WTC11 (cell line): ENCODE results near the gene GALNT3. TPM values are rescaled to one million over a fixed set of nuclear protein-coding genes. Genes with fewer than 3 reads are reported as not detected.

Source experiments
- ATAC-seq: fragments of 200-7000 bp; cut with Tn5 transposase; 2 replicates; pipeline ENCODE4 v1.10.0; 2021; ENCODE audit warnings: mild to moderate bottlenecking, moderate library complexity
- CTCF ChIA-PET: fragments of 300-600 bp; sonication (Branson Sonifier 250); formaldehyde crosslinking; loops from one replicate; lab custom pipeline; 2021; ENCODE audit warnings: antibody characterized with exemption; lab: Charles Lee
- POLR2A ChIA-PET: fragments of 350-600 bp; sonication (Branson Sonifier 250); formaldehyde crosslinking; loops from one replicate; lab custom pipeline; 2021; ENCODE audit warnings: antibody characterized with exemption; lab: Charles Lee
- DNase-seq: peaks from one replicate; pipeline ENCODE4 v3.0.0; 2021; ENCODE audit warnings: low spot score
- H3K27ac Mint-ChIP-seq: 2 replicates; pipeline ENCODE4 v1.8.0; 2021; ENCODE audit warnings: mixed read lengths
- H3K27me3 Mint-ChIP-seq: 2 replicates; pipeline ENCODE4 v1.8.0; 2021; ENCODE audit warnings: low read depth, mild to moderate bottlenecking, moderate library complexity, mixed read lengths
- H3K36me3 Mint-ChIP-seq: 2 replicates; pipeline ENCODE4 v1.8.0; 2021; ENCODE audit warnings: mixed read lengths
- H3K4me1 Mint-ChIP-seq: 2 replicates; pipeline ENCODE4 v1.8.0; 2022; ENCODE audit warnings: mixed read lengths
- H3K4me3 Mint-ChIP-seq: 2 replicates; pipeline ENCODE4 v1.8.0; 2021; ENCODE audit warnings: mild to moderate bottlenecking, moderate library complexity, mixed read lengths
- H3K9me3 Mint-ChIP-seq: 2 replicates; pipeline ENCODE4 v1.8.0; 2021; ENCODE audit warnings: mixed read lengths
- AFF4 ChIP-seq: sonication (generic); formaldehyde crosslinking; IDR thresholded peaks from 2 replicates; pipeline ENCODE4 v1.8.1; 2023; ENCODE audit warnings: mild to moderate bottlenecking, missing genetic modification reagents, borderline replicate concordance
- CREM ChIP-seq: sonication (generic); formaldehyde crosslinking; IDR thresholded peaks from 2 replicates; pipeline ENCODE4 v1.8.1; 2022; ENCODE audit warnings: mild to moderate bottlenecking, missing genetic modification reagents, moderate library complexity
- FOXJ3 ChIP-seq: sonication (generic); formaldehyde crosslinking; IDR thresholded peaks from 2 replicates; pipeline ENCODE4 v1.9.0; 2021; ENCODE audit warnings: missing genetic modification reagents, mild to moderate bottlenecking, borderline replicate concordance
- FOXP1 ChIP-seq: sonication (generic); formaldehyde crosslinking; IDR thresholded peaks from 2 replicates; pipeline ENCODE4 v1.8.0; 2022; ENCODE audit warnings: missing genetic modification reagents, mild to moderate bottlenecking, moderate library complexity, borderline replicate concordance
- GTF2I ChIP-seq: fragments of 250-450 bp; sonication (Bioruptor Pico); conservative IDR thresholded peaks from 2 replicates; pipeline ENCODE4 v1.4.0; 2021; ENCODE audit warnings: mild to moderate bottlenecking
- JUN ChIP-seq: sonication (generic); formaldehyde crosslinking; IDR thresholded peaks from 2 replicates; pipeline ENCODE4 v1.8.0; 2023; ENCODE audit warnings: mild to moderate bottlenecking, missing genetic modification reagents
- MAX ChIP-seq: sonication (generic); formaldehyde crosslinking; IDR thresholded peaks from 2 replicates; pipeline ENCODE4 v1.8.0; 2022; ENCODE audit warnings: mild to moderate bottlenecking, missing genetic modification reagents
- NFATC4 ChIP-seq: fragments of 250-450 bp; sonication (Bioruptor Pico); IDR thresholded peaks from 2 replicates; pipeline ENCODE4 v1.9.0; 2021; ENCODE audit warnings: mild to moderate bottlenecking
- NR1H2 ChIP-seq: sonication (generic); formaldehyde crosslinking; IDR thresholded peaks from 2 replicates; pipeline ENCODE4 v1.9.0; 2021; ENCODE audit warnings: mild to moderate bottlenecking, moderate library complexity, missing genetic modification reagents
- TCF7 ChIP-seq: sonication (generic); formaldehyde crosslinking; IDR thresholded peaks from 2 replicates; pipeline ENCODE4 v1.8.0; 2022; ENCODE audit warnings: mild to moderate bottlenecking, low read depth, missing genetic modification reagents, moderate library complexity
- TEAD1 ChIP-seq: sonication (generic); formaldehyde crosslinking; IDR thresholded peaks from 2 replicates; pipeline ENCODE4 v1.8.0; 2022; ENCODE audit warnings: mild to moderate bottlenecking, missing genetic modification reagents
- TEAD4 ChIP-seq: sonication (generic); formaldehyde crosslinking; IDR thresholded peaks from 2 replicates; pipeline ENCODE4 v1.8.0; 2022; ENCODE audit warnings: mild to moderate bottlenecking, missing genetic modification reagents
- ZBTB43 ChIP-seq: sonication (generic); formaldehyde crosslinking; IDR thresholded peaks from 2 replicates; pipeline ENCODE4 v1.8.1; 2023; ENCODE audit warnings: mild to moderate bottlenecking, missing genetic modification reagents
- ZNF317 ChIP-seq: sonication (generic); formaldehyde crosslinking; IDR thresholded peaks from 2 replicates; pipeline ENCODE4 v1.8.1; 2023; ENCODE audit warnings: low read depth, mild to moderate bottlenecking, moderate library complexity, missing genetic modification reagents, borderline replicate concordance
- total RNA-seq: library from RNA; stranded (reverse); gene quantifications from 3 replicates; pipeline ENCODE4 v1.2.3, GENCODE V29; 2021
- TF ChIP-seq, protein P1 (sequence below): sonication (generic); formaldehyde crosslinking; IDR thresholded peaks from 2 replicates; pipeline ENCODE4 v1.8.1; 2022; ENCODE audit warnings: low read depth, missing genetic modification reagents, borderline replicate concordance
- TF ChIP-seq, protein P2 (sequence below): sonication (generic); formaldehyde crosslinking; IDR thresholded peaks from 2 replicates; pipeline ENCODE4 v1.8.0; 2023; ENCODE audit warnings: missing genetic modification reagents, mild to moderate bottlenecking, borderline replicate concordance
- TF ChIP-seq, protein P3 (sequence below): sonication (generic); formaldehyde crosslinking; IDR thresholded peaks from 2 replicates; pipeline ENCODE4 v1.8.0; 2022; ENCODE audit warnings: mild to moderate bottlenecking, missing genetic modification reagents
- TF ChIP-seq, protein P4 (sequence below): sonication (generic); formaldehyde crosslinking; IDR thresholded peaks from 2 replicates; pipeline ENCODE4 v1.8.0; 2022; ENCODE audit warnings: missing genetic modification reagents

The GALNT3 gene
- total RNA-seq, 1 experiment from 2014 or later: 19.4 TPM

DNA sequence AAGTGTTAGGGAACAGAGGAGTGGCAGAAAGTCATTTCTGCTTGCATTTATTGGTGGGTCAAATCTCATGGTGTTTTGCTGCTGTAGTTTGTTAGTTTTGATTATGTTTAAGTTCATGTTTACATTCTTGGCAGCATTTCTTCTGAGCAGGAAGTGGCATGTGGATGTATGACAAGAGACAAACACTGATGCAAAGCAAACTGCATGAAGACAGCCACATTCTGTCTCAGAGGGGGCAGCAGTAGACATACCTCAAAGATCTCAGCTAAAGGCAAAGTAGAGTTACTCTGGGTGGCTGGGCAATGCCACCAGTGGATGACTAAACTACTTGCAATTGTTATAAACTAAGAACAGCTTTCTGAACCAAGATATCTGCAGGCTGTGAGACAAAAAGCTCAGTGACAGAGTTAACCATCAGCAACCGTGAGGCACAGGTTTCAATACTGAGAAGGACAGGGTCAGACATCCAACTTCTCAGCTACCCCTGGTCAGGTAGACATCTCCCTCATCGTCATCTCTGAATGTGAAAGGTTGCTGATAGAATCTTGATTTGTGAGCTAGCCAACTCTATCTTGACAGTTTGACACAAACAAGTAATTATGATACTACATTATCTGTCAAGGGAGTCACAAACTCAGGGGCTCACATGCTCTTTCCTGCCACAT lies 16.4 kb downstream of the GALNT3 start:
- POLR2A ChIA-PET: interaction anchor here (1.3 kb wide), 1 partner anchor 35 kb away, joined by 3 read pairs; no protein-coding TSS in a partner anchor
- CTCF ChIA-PET: interaction anchor here (0.5 to 2.7 kb wide), 9 partner anchors 11 to 538 kb away, joined by 3 to 44 read pairs (median 6); partner anchors contain the start of gene SCN2A
- H3K27ac Mint-ChIP-seq: peak overlapping the region; percentile 86

More for the DNA sequence above, 16.4 kb downstream of the GALNT3 start:
- TF ChIP-seq NR1H2 (CRISPR knock-in tag) (no peak), TEAD4 (CRISPR knock-in tag) (no peak), JUN (no peak), FOXJ3 (CRISPR knock-in tag) (no peak), TCF7 (CRISPR knock-in tag) (no peak), MAX (no peak), CREM (CRISPR knock-in tag) (no peak), AFF4 (no peak), NFATC4 (CRISPR knock-in tag) (no peak), FOXP1 (CRISPR knock-in tag) (no peak), ZNF317 (CRISPR knock-in tag) (no peak), GTF2I (CRISPR knock-in tag) (no peak), ZBTB43 (CRISPR knock-in tag) (no peak), TEAD1 (no peak)
- TF ChIP-seq, protein P1, sequence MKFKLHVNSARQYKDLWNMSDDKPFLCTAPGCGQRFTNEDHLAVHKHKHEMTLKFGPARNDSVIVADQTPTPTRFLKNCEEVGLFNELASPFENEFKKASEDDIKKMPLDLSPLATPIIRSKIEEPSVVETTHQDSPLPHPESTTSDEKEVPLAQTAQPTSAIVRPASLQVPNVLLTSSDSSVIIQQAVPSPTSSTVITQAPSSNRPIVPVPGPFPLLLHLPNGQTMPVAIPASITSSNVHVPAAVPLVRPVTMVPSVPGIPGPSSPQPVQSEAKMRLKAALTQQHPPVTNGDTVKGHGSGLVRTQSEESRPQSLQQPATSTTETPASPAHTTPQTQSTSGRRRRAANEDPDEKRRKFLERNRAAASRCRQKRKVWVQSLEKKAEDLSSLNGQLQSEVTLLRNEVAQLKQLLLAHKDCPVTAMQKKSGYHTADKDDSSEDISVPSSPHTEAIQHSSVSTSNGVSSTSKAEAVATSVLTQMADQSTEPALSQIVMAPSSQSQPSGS (CRISPR knock-in tag): no peak
- TF ChIP-seq, protein P2, sequence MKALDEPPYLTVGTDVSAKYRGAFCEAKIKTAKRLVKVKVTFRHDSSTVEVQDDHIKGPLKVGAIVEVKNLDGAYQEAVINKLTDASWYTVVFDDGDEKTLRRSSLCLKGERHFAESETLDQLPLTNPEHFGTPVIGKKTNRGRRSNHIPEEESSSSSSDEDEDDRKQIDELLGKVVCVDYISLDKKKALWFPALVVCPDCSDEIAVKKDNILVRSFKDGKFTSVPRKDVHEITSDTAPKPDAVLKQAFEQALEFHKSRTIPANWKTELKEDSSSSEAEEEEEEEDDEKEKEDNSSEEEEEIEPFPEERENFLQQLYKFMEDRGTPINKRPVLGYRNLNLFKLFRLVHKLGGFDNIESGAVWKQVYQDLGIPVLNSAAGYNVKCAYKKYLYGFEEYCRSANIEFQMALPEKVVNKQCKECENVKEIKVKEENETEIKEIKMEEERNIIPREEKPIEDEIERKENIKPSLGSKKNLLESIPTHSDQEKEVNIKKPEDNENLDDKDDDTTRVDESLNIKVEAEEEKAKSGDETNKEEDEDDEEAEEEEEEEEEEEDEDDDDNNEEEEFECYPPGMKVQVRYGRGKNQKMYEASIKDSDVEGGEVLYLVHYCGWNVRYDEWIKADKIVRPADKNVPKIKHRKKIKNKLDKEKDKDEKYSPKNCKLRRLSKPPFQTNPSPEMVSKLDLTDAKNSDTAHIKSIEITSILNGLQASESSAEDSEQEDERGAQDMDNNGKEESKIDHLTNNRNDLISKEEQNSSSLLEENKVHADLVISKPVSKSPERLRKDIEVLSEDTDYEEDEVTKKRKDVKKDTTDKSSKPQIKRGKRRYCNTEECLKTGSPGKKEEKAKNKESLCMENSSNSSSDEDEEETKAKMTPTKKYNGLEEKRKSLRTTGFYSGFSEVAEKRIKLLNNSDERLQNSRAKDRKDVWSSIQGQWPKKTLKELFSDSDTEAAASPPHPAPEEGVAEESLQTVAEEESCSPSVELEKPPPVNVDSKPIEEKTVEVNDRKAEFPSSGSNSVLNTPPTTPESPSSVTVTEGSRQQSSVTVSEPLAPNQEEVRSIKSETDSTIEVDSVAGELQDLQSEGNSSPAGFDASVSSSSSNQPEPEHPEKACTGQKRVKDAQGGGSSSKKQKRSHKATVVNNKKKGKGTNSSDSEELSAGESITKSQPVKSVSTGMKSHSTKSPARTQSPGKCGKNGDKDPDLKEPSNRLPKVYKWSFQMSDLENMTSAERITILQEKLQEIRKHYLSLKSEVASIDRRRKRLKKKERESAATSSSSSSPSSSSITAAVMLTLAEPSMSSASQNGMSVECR (CRISPR knock-in tag): no peak
- TF ChIP-seq, protein P3, sequence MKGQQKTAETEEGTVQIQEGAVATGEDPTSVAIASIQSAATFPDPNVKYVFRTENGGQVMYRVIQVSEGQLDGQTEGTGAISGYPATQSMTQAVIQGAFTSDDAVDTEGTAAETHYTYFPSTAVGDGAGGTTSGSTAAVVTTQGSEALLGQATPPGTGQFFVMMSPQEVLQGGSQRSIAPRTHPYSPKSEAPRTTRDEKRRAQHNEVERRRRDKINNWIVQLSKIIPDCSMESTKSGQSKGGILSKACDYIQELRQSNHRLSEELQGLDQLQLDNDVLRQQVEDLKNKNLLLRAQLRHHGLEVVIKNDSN (CRISPR knock-in tag): no peak
- TF ChIP-seq, protein P4, sequence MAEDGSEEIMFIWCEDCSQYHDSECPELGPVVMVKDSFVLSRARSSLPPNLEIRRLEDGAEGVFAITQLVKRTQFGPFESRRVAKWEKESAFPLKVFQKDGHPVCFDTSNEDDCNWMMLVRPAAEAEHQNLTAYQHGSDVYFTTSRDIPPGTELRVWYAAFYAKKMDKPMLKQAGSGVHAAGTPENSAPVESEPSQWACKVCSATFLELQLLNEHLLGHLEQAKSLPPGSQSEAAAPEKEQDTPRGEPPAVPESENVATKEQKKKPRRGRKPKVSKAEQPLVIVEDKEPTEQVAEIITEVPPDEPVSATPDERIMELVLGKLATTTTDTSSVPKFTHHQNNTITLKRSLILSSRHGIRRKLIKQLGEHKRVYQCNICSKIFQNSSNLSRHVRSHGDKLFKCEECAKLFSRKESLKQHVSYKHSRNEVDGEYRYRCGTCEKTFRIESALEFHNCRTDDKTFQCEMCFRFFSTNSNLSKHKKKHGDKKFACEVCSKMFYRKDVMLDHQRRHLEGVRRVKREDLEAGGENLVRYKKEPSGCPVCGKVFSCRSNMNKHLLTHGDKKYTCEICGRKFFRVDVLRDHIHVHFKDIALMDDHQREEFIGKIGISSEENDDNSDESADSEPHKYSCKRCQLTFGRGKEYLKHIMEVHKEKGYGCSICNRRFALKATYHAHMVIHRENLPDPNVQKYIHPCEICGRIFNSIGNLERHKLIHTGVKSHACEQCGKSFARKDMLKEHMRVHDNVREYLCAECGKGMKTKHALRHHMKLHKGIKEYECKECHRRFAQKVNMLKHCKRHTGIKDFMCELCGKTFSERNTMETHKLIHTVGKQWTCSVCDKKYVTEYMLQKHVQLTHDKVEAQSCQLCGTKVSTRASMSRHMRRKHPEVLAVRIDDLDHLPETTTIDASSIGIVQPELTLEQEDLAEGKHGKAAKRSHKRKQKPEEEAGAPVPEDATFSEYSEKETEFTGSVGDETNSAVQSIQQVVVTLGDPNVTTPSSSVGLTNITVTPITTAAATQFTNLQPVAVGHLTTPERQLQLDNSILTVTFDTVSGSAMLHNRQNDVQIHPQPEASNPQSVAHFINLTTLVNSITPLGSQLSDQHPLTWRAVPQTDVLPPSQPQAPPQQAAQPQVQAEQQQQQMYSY (CRISPR knock-in tag): no peak
- TF ChIP-seq, all 79 proteins: peak for 0
- Mint-ChIP-seq H3K9me3 (peaks cover 22% of the 10 kb centered on the region), H3K4me3 (no peak overlapping the region), H3K4me1 (peaks cover 37% of the 10 kb centered on the region), H3K36me3 (peaks cover 59% of the 10 kb centered on the region), H3K27me3 (no peaks in the 10 kb centered on the region)
- no peak for DNase-seq
- ATAC-seq: peak; percentile 9; the same call in 1 of the 2 replicates
